Liver (tissue), 3 donors: ENCODE measurements around the gene XCR1.

Source experiments
- CTCF ChIP-seq: fragments of 150-350 bp; IDR thresholded peaks from 2 replicates; pipeline ENCODE4 v1.5.1; 2017; ENCODE audit warnings: improper control_type of control experiment, low read depth, low read length; ENCODE audit not compliant: missing input control
- FOXA1 ChIP-seq: IDR thresholded peaks from 2 replicates; pipeline ENCODE4 v1.6.1; 2016; ENCODE audit warnings: antibody characterized with exemption
- JUND ChIP-seq, 2 donors: IDR thresholded peaks; 2 replicates each; pipeline ENCODE4 v1.6.1; 2016; ENCODE audit warnings: antibody characterized with exemption in 2 of 2
- MAX ChIP-seq: IDR thresholded peaks from 2 replicates; pipeline ENCODE4 v1.6.1; 2016; ENCODE audit warnings: antibody characterized with exemption
- RAD21 ChIP-seq, 2 donors: IDR thresholded peaks; 2 replicates each; pipeline ENCODE4 v1.6.1; 2016; ENCODE audit warnings: antibody characterized with exemption in 2 of 2, mild to moderate bottlenecking in 2 of 2
- RXRA ChIP-seq, 2 donors: IDR thresholded peaks; 2 replicates each; pipeline ENCODE4 v1.6.1; 2017 to 2018; ENCODE audit warnings: antibody characterized with exemption in 2 of 2, mild to moderate bottlenecking in 1 of 2
- SP1 ChIP-seq: IDR thresholded peaks from 2 replicates; pipeline ENCODE4 v1.6.1; 2018; ENCODE audit warnings: antibody characterized with exemption, mild to moderate bottlenecking
- TAF1 ChIP-seq: conservative IDR thresholded peaks from 2 replicates; pipeline ENCODE4 v1.6.1; 2016; ENCODE audit warnings: antibody characterized with exemption, mild to moderate bottlenecking
- YY1 ChIP-seq: IDR thresholded peaks from 2 replicates; pipeline ENCODE4 v1.6.1; 2016; ENCODE audit warnings: antibody characterized with exemption, mild to moderate bottlenecking
- donor health status: healthy.
- donor health status: healthy.

- TF ChIP-seq CTCF (no peak), RAD21 (IDR thresholded peaks at IDR 0.05) (no peak), JUND (IDR thresholded peaks at IDR 0.05) (no peak), FOXA1 (no peak), RXRA (IDR thresholded peaks at IDR 0.05) (no peak), TAF1 (no peak), SP1 (no peak), MAX (no peak), YY1 (no peak)
Observed at GRCh38 chr3:46049093-46049492, 21.8 kb upstream of the XCR1 start.
